ENCODE measurements around the gene PANK1. TPM values are rescaled to one million over a fixed set of nuclear protein-coding genes. Genes with fewer than 3 reads are reported as not detected.
A peak's percentile ranks its signal among the peaks of the same experiment; 100 is the strongest.

PANK1 gene
- total and polyA plus RNA-seq, 2 donors from 2014 or later: 5.4 to 31.3 TPM

DNA sequence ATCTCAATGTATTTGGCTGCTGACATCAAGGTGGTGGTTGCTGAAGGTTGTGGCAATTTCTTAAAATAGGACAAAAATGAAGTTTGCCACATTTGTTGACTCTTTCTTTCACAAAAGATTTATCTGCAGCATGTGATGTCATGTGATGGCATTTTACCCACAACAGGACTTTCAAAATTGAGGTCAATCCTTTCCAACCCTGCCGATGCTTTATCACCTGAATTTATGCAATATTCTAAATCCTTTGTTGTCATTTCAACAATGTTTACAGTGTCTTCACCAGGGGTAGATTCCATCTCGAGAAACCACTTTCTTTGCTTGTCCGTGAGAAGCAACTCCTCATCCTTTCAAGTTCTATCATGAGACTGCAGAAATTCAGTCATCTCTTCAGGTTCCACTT lies 69.0 kb downstream of the PANK1 start:
- no peak for DNase-seq
- H3K4me1 ChIP-seq (ENCODE audit: control insufficient read depth in 2 of 3, insufficient read depth in 2 of 3, low read depth in 1 of 3, low read length in 3 of 3): no peaks in the 10 kb centered on the region
- intact Hi-C loops (cut with DNase I): no loop called here
- no peaks in the 10 kb centered on the region for H3K27me3 ChIP-seq (ENCODE audit: control insufficient read depth, insufficient read depth, low read length)
- H3K27ac ChIP-seq (ENCODE audit: low read depth in 2 of 2, low read length in 2 of 2): no peak overlapping the region
- no peak overlapping the region for H3K9ac ChIP-seq (ENCODE audit: low read length in 3 of 3)
- TF ChIP-seq, protein P1, sequence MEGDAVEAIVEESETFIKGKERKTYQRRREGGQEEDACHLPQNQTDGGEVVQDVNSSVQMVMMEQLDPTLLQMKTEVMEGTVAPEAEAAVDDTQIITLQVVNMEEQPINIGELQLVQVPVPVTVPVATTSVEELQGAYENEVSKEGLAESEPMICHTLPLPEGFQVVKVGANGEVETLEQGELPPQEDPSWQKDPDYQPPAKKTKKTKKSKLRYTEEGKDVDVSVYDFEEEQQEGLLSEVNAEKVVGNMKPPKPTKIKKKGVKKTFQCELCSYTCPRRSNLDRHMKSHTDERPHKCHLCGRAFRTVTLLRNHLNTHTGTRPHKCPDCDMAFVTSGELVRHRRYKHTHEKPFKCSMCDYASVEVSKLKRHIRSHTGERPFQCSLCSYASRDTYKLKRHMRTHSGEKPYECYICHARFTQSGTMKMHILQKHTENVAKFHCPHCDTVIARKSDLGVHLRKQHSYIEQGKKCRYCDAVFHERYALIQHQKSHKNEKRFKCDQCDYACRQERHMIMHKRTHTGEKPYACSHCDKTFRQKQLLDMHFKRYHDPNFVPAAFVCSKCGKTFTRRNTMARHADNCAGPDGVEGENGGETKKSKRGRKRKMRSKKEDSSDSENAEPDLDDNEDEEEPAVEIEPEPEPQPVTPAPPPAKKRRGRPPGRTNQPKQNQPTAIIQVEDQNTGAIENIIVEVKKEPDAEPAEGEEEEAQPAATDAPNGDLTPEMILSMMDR (IDR thresholded peaks at IDR 0.05; ENCODE audit: borderline replicate concordance, extremely low read depth, insufficient read depth): no peak
- FAIRE-seq: no peak
- H3K36me3 ChIP-seq (ENCODE audit: control insufficient read depth in 2 of 3, insufficient read depth in 3 of 3, low read length in 3 of 3): no peaks in the 10 kb centered on the region
- H3K9me3 ChIP-seq (ENCODE audit: control insufficient read depth in 2 of 3, insufficient read depth in 1 of 3, low read length in 3 of 3): no peaks in the 10 kb centered on the region
- H3K4me3 ChIP-seq (ENCODE audit: low read length in 3 of 3): no peak overlapping the region

DNA sequence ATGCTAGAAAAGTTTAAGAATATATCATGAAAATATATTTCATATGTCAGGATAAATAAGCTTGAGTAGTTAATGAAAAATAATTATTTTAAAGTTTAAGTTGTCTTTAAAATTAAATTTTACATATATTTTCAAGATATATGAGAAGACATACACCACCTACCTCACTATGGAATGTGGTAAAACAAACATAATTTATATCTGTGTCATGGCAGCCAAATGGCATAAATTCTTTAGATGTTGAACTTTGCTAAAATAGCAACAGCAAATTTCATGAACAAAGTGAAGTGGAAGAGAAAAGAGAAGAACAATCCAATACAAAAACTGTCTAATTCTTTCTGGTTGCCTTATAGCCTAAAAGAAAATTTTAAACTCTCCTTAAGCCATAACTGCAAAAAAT lies 70.0 kb downstream of the PANK1 start:
- TF ChIP-seq, protein P1 (IDR thresholded peaks at IDR 0.05; ENCODE audit: borderline replicate concordance, extremely low read depth, insufficient read depth): no peak

DNA sequence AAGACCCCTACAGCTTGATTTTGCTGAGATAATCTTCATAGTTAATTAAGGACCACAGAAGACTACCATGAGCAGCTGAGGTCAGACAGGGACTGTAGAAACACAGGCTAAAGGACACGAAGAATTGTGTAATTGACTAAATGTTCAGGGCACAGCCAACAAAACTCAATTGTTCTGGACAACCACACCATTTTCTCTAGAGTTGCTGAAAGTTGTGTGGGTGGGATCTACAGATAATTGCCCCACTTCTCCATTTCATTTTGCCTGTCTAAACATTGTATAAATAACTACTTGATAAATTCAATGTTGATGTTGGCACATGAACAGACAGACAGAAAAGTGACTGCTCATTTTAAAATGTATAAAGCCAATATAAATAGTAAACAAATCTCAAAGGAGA lies 70.7 kb downstream of the PANK1 start:
- Histone ChIP-seq H3K4me1 (ENCODE audit: control insufficient read depth in 2 of 3, insufficient read depth in 2 of 3, low read depth in 1 of 3, low read length in 3 of 3) (no peaks in the 10 kb centered on the region), H3K27me3 (ENCODE audit: control insufficient read depth, insufficient read depth, low read length) (no peaks in the 10 kb centered on the region), H3K4me3 (ENCODE audit: low read length in 3 of 3) (no peak overlapping the region), H3K9me3 (ENCODE audit: control insufficient read depth in 2 of 3, insufficient read depth in 1 of 3, low read length in 3 of 3) (no peaks in the 10 kb centered on the region), H3K36me3 (ENCODE audit: control insufficient read depth in 2 of 3, insufficient read depth in 3 of 3, low read length in 3 of 3) (no peaks in the 10 kb centered on the region), H3K9ac (ENCODE audit: low read length in 3 of 3) (no peak overlapping the region), H3K27ac (ENCODE audit: low read depth in 2 of 2, low read length in 2 of 2) (no peak overlapping the region)
- DNase-seq (peak in 1 of 5 donors; percentile 32), FAIRE-seq (no peak)
- intact Hi-C loops (cut with DNase I): no loop called here
- TF ChIP-seq, protein P1 (IDR thresholded peaks at IDR 0.05; ENCODE audit: borderline replicate concordance, extremely low read depth, insufficient read depth): no peak

More for the DNA sequence above, 70.0 kb downstream of the PANK1 start:
- peak; percentile 88 for FAIRE-seq
- Histone ChIP-seq H3K27ac (ENCODE audit: low read depth in 2 of 2, low read length in 2 of 2) (no peak overlapping the region), H3K4me3 (ENCODE audit: low read length in 3 of 3) (no peak overlapping the region), H3K27me3 (ENCODE audit: control insufficient read depth, insufficient read depth, low read length) (no peaks in the 10 kb centered on the region), H3K36me3 (ENCODE audit: control insufficient read depth in 2 of 3, insufficient read depth in 3 of 3, low read length in 3 of 3) (no peaks in the 10 kb centered on the region), H3K9me3 (ENCODE audit: control insufficient read depth in 2 of 3, insufficient read depth in 1 of 3, low read length in 3 of 3) (no peaks in the 10 kb centered on the region), H3K9ac (ENCODE audit: low read length in 3 of 3) (no peak overlapping the region), H3K4me1 (ENCODE audit: control insufficient read depth in 2 of 3, insufficient read depth in 2 of 3, low read depth in 1 of 3, low read length in 3 of 3) (no peaks in the 10 kb centered on the region)
- DNase-seq: no peak
- intact Hi-C loops (cut with DNase I): no loop called here

All from kidney (tissue), 14 donors.